GM21367 (cell line): ENCODE measurements around the gene SPI1.
A peak's percentile ranks its signal among the peaks of the same experiment; 100 is the strongest.

Experiments
- ATAC-seq: cut with Tn5 transposase; IDR thresholded peaks from one replicate; pipeline ENCODE4 v1.9.1; 2021; ENCODE audit not compliant: unreplicated experiment

The SPI1 gene

GRCh38 chr11:47378010-47378835 is at the start of gene SPI1:
TSS of gene SPI1 (minus strand) at chr11:47378547. CDS start at chr11:47378353, 194 bp downstream.
- peak; percentile 65 for ATAC-seq

GRCh38 chr11:47426062-47426956 is 48.0 kb upstream of the SPI1 start, which contains the start of gene PSMC3:
TSS of gene PSMC3 (minus strand) at chr11:47426439. CDS start at chr11:47426279, 160 bp downstream.
- peak; percentile 84 for ATAC-seq

- no peak for ATAC-seq
Measured at GRCh38 chr11:47425611-47426010, 47.3 kb upstream of the SPI1 start.

- no peak for ATAC-seq
Measured at GRCh38 chr11:47418454-47419259, 40.3 kb upstream of the SPI1 start.

- ATAC-seq: no peak
Measured at GRCh38 chr11:47417712-47418111, 39.4 kb upstream of the SPI1 start.

- ATAC-seq: no peak
Measured at GRCh38 chr11:47415949-47416472, 37.7 kb upstream of the SPI1 start.

GRCh38 chr11:47415091-47415854 is 36.9 kb upstream of the SPI1 start:
- ATAC-seq: no peak

GRCh38 chr11:47414685-47415070 is 36.3 kb upstream of the SPI1 start:
- ATAC-seq: no peak

GRCh38 chr11:47413908-47414684 is 35.7 kb upstream of the SPI1 start:
- ATAC-seq: no peak

GRCh38 chr11:47413351-47413750 is 35.0 kb upstream of the SPI1 start:
- no peak for ATAC-seq

- no peak for ATAC-seq
Measured at GRCh38 chr11:47411884-47412746, 33.8 kb upstream of the SPI1 start.

- no peak for ATAC-seq
Measured at GRCh38 chr11:47410370-47411264, 32.3 kb upstream of the SPI1 start.

- no peak for ATAC-seq
Measured at GRCh38 chr11:47409440-47410369, 31.4 kb upstream of the SPI1 start.

- ATAC-seq: no peak
Measured at GRCh38 chr11:47408598-47409439, 30.5 kb upstream of the SPI1 start.
